Activated naive CD4-positive, alpha-beta T cell treated with anti-CD3 and anti-CD28 coated beads, Interleukin-2, amount 10 ng/mL, durations not matched to agents 5 hours and 36 hours (primary cell): ENCODE results near the gene TEX13B. TPM values are rescaled to one million over a fixed set of nuclear protein-coding genes. Genes with fewer than 3 reads are reported as not detected.

Experiments
- total RNA-seq, 2 experiments: library from RNA; stranded (reverse); gene quantifications; one replicate each; pipeline ENCODE4 v1.2.3, GENCODE V29; 2021

The TEX13B gene
- not detected for total RNA-seq

GRCh38 chrX:107982356-107982755 is at the start of gene TEX13B:
Gene TEX13B (minus strand): TSS chrX:107982370. CDS start chrX:107982127, 243 bp downstream.

Other genes with a start within 250 kb of the TEX13B start
- gene TSC22D3, start 206.6 kb downstream of the TEX13B start, total RNA-seq = 10 to 100 TPM; 57.3 to 59.2 TPM
- gene NCBP2L, start 204.6 kb downstream of the TEX13B start, total RNA-seq = not detected
- gene MID2, start 156.5 kb downstream of the TEX13B start, total RNA-seq = 1 to 10 TPM; 5.0 to 5.2 TPM
- 10 to 100 TPM; 13.5 to 16.2 TPM for gene VSIG1, start 62.7 kb upstream of the TEX13B start, total RNA-seq
- gene PSMD10, start 109.2 kb upstream of the TEX13B start, total RNA-seq = 10 to 100 TPM; 30.1 to 32.5 TPM
- 10 to 100 TPM; 10.8 to 11.3 TPM for gene ATG4A, start 109.4 kb upstream of the TEX13B start, total RNA-seq